Right lobe of liver (tissue), 6 donors: ENCODE results near the gene DPH1. TPM values are rescaled to one million over a fixed set of nuclear protein-coding genes. Genes with fewer than 3 reads are reported as not detected.
A peak's percentile ranks its signal among the peaks of the same experiment; 100 is the strongest.

Experiments used
- ATAC-seq, 4 donors: fragments of 200-7000 bp; cut with Tn5 transposase; one replicate each; pipeline ENCODE4 v1.9.1; 2020; ENCODE audit warnings: mild to moderate bottlenecking in 4 of 4, moderate library complexity in 4 of 4
- DNase-seq, 3 donors: peaks; one replicate each; pipeline ENCODE4 v3.0.0-alpha.2; 2020
- H3K27ac ChIP-seq, 3 donors: fragments of 200-600 bp; one replicate each; pipeline ENCODE4 v1.8.0; 2022
- H3K27me3 ChIP-seq, 2 donors: fragments of 200-600 bp; one replicate each; pipeline ENCODE4 v1.8.0; 2022
- H3K36me3 ChIP-seq, 4 donors: fragments of 200-600 bp; sonication (generic) in 1 of 4; one replicate each; pipeline versions ENCODE4 v1.5.1 to v1.8.0; 2017 to 2022; ENCODE audit warnings: control low read depth in 1 of 4
- H3K4me1 ChIP-seq, 4 donors: fragments of 200-600 bp; sonication (generic) in 1 of 4; one replicate each; pipeline versions ENCODE4 v1.5.1 to v1.8.0; 2017 to 2022; ENCODE audit warnings: control low read depth in 1 of 4
- H3K4me3 ChIP-seq, 3 donors: fragments of 200-600 bp; one replicate each; pipeline ENCODE4 v1.8.0; 2022
- H3K9me3 ChIP-seq, 4 donors: fragments of 200-600 bp; sonication (generic) in 1 of 4; one replicate each; pipeline versions ENCODE4 v1.5.1 to v1.8.0; 2017 to 2022; ENCODE audit warnings: control low read depth in 1 of 4
- CTCF ChIP-seq, 4 donors: fragments of 200-600 bp in 3 of 4; fragments of 450-650 bp in 1 of 4; IDR thresholded peaks; one replicate each; pipeline versions ENCODE4 v1.5.1 to v1.8.0; 2016 to 2022; ENCODE audit warnings: antibody characterized with exemption in 4 of 4, mild to moderate bottlenecking in 2 of 4
- POLR2A ChIP-seq: fragments of 450-650 bp; IDR thresholded peaks from one replicate; pipeline ENCODE4 v1.6.1; 2017; ENCODE audit warnings: antibody characterized with exemption, mild to moderate bottlenecking
- WGBS: methylation state at CpG from one replicate; pipeline ENCODE4 v1.1.6; 2018; ENCODE audit warnings: low coverage, low lambda C conversion rate; ENCODE audit not compliant: insufficient coverage; ENCODE audit errors: missing lambda C conversion rate; 5-methylcytosine and 5-hydroxymethylcytosine counted together
- intact Hi-C, 2 donors: fragments of 100-400 bp; cut with DNase I; formaldehyde crosslinking; loops; one replicate each; pipeline versions ENCODE4 v1.11.2 to v1.14.1; 2022
- total RNA-seq, 6 experiments: library from RNA; depleted of rRNA in 2 of 6; stranded (reverse); fragments of >200 nt in 2 of 6; fragmentation: NEBNext Ultra II Directional in 3 of 6; extraction: Animal tissue kit (Norgen Biotek cat#: 25700) in 3 of 6; gene quantifications; one replicate each; pipeline versions ENCODE4 v1.1.0 to v1.2.4, GENCODE V29; 2016 to 2023
- donor health status: DM: no; HTN: yes; CAD: no.
- donor health status: DM: no; HTN: no; CAD: no.
- donor health status: DM: no; HTN: no; CAD: no.
- donor health status: DM: no; HTN: yes; CAD: no.
- donor health status: DM: no; HTN: yes; CAD: no.

Gene DPH1
- total RNA-seq, 6 experiments from 2014 or later: 20.0 to 41.1 (median 25.4) TPM

- TF ChIP-seq CTCF (IDR thresholded peaks at IDR 0.05): no peak
- no peak for TF ChIP-seq POLR2A
- peaks cover 0 to 33% (median 5%) of the 10 kb centered on the region in 4 donors for H3K4me1 ChIP-seq
- intact Hi-C loops: loop anchor here (5.0 to 10.0 kb wide), 2 partner anchors 185 to 188 kb away; no protein-coding TSS in a partner anchor
- H3K4me3 ChIP-seq: peak overlapping the region in 2 of 3 donors; percentile 14 to 59
- ATAC-seq (no peak), DNase-seq (no peak)
- H3K27ac ChIP-seq: peak overlapping the region in 2 of 3 donors; percentile 71 to 84
- 43% methylated on average over 17 of the region's 81 CpGs for WGBS
- no peaks in the 10 kb centered on the region for H3K36me3 ChIP-seq
- H3K27me3 ChIP-seq: peaks cover 0 to 19% of the 10 kb centered on the region in 2 donors
- no peaks in the 10 kb centered on the region for H3K9me3 ChIP-seq
Observed at GRCh38 chr17:2057175-2057759, 27.3 kb downstream of the DPH1 start.

GRCh38 chr17:2057760-2058585 lies 28.0 kb downstream of the DPH1 start:
- intact Hi-C loops: loop anchor here (5.0 to 10.0 kb wide), 2 partner anchors 184 to 187 kb away; no protein-coding TSS in a partner anchor
- Histone ChIP-seq H3K36me3 (no peaks in the 10 kb centered on the region), H3K9me3 (no peaks in the 10 kb centered on the region), H3K27ac (peak overlapping the region in 2 of 3 donors; percentile 71 to 84), H3K4me1 (peaks cover 0 to 33% (median 5%) of the 10 kb centered on the region in 4 donors), H3K4me3 (peak overlapping the region in 1 of 3 donors; percentile 20), H3K27me3 (peaks cover 0 to 19% of the 10 kb centered on the region in 2 donors)
- no peak for TF ChIP-seq CTCF (IDR thresholded peaks at IDR 0.05)
- no peak for TF ChIP-seq POLR2A
- DNase-seq (no peak), ATAC-seq (no peak)
- no CpG with 5 or more reads among the region's 98 CpGs for WGBS

GRCh38 chr17:2058586-2059546 lies 28.9 kb downstream of the DPH1 start:
- DNase-seq (peak; percentile 88 to 91 (median 90)), ATAC-seq (peak; percentile 55 to 75 (median 74))
- TF ChIP-seq POLR2A (no peak), CTCF (IDR thresholded peaks at IDR 0.05) (peak; percentile 81 to 91 (median 86))
- Histone ChIP-seq H3K9me3 (no peaks in the 10 kb centered on the region), H3K4me1 (peaks cover 0 to 35% (median 5%) of the 10 kb centered on the region in 4 donors), H3K4me3 (peak overlapping the region; percentile 16 to 28 (median 20)), H3K36me3 (no peaks in the 10 kb centered on the region), H3K27ac (peak overlapping the region; percentile 36 to 84 (median 39)), H3K27me3 (peaks cover 0 to 19% of the 10 kb centered on the region in 2 donors)
- WGBS: 16% methylated on average over 10 of the region's 78 CpGs
- intact Hi-C loops: loop anchor here (5.0 to 10.0 kb wide), 2 partner anchors 183 to 186 kb away; no protein-coding TSS in a partner anchor
